GM18511 (cell line): ENCODE data around the gene GAP43.
A peak's percentile ranks its signal among the peaks of the same experiment; 100 is the strongest.

ENCODE experiments used
- ATAC-seq: cut with Tn5 transposase; IDR thresholded peaks from one replicate; pipeline ENCODE4 v1.9.1; 2021; ENCODE audit warnings: mild to moderate bottlenecking, moderate library complexity; ENCODE audit not compliant: unreplicated experiment

Gene GAP43

GRCh38 chr3:115659253-115660220 is 36.2 kb downstream of the GAP43 start:
- peak; percentile 29 for ATAC-seq

GRCh38 chr3:115660646-115661337 is 37.5 kb downstream of the GAP43 start:
- no peak for ATAC-seq

- no peak for ATAC-seq
Measured at GRCh38 chr3:115662356-115662755, 39.0 kb downstream of the GAP43 start.

- ATAC-seq: no peak
Measured at GRCh38 chr3:115663414-115663813, 40.1 kb downstream of the GAP43 start.

- ATAC-seq: no peak
Measured at GRCh38 chr3:115666081-115666480, 42.8 kb downstream of the GAP43 start.

GRCh38 chr3:115666920-115667737 is 43.8 kb downstream of the GAP43 start:
- peak; percentile 71 for ATAC-seq

- peak; percentile 44 for ATAC-seq
Measured at GRCh38 chr3:115667738-115668065, 44.4 kb downstream of the GAP43 start.

DNA sequence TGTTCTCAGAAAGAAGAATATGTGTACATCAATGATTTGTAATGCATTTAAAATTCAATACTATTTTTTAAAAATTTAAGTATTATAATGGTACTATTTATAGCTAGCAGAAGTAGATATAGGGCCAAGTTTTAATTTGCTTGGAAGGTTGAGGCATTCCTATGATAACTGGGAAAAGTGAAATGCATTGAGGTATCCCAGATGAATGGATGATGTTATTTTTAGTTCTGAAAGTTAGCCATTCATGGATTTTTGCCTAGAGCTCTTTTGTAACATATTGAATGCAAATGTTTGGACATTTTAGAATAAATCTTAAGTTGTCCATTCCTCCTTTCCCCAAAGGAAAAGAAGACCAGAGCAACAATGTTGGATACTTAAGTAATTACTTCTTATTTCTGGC is 47.6 kb downstream of the GAP43 start:
- ATAC-seq: no peak

DNA sequence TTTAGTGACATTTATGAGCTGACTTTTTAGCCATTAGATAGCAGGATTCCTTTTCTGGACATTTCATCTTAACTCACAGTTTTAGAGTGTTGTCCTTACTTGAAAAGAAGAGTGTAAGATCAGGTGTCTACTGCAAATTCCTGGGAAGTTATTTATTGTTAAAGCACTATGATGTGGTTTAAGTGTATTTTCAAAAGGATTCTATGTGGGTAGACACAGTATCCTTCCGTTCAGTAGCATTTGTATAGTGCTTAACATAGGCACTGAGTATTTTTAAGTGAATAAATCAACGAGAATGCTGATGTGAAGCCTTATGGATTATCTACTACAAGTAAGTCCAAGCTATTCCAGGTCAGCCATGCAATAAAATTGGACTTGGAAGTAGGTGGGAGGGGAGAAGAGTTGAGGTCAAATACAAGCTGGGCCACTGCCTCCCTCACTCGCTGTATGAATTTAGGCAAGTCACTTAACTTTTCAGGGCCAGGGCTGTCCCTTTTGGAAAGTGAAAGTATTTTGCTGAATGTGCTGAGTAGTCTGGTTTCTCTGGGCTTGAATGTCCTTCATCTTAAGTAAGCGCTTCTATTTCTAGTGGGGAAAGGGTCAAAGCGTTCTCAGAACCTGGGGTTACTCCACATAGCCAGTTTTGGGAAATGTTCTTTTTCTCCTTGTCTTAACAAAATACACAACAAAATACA is 48.6 kb downstream of the GAP43 start:
- ATAC-seq: no peak

GRCh38 chr3:115673881-115674280 is 50.6 kb downstream of the GAP43 start:
- ATAC-seq: no peak

GRCh38 chr3:115676336-115676735 is 53.0 kb downstream of the GAP43 start:
- no peak for ATAC-seq

GRCh38 chr3:115680803-115681345 is 57.6 kb downstream of the GAP43 start:
- no peak for ATAC-seq

DNA sequence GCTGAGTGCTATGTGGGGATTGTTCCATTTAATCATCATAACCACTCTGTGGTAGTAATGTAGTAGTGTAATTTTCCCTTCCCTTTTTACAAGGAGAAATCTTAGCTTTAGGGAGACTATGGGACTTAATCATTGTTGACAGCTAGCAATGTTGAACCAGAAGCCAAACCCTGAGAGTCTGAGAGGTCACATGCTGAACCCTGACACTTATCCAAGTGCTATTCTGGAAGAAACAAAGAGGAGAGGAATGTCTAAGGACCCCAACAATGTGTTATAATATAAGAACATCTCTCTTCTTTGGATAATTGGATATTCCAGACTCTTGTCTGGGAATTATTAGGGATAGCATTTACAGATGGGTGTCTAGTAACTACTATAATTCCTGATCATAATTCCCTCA is 58.4 kb downstream of the GAP43 start:
- ATAC-seq: no peak

GRCh38 chr3:115683305-115683704 is 60.0 kb downstream of the GAP43 start:
- ATAC-seq: no peak

- ATAC-seq: no peak
Measured at GRCh38 chr3:115683773-115684172, 60.5 kb downstream of the GAP43 start.

DNA sequence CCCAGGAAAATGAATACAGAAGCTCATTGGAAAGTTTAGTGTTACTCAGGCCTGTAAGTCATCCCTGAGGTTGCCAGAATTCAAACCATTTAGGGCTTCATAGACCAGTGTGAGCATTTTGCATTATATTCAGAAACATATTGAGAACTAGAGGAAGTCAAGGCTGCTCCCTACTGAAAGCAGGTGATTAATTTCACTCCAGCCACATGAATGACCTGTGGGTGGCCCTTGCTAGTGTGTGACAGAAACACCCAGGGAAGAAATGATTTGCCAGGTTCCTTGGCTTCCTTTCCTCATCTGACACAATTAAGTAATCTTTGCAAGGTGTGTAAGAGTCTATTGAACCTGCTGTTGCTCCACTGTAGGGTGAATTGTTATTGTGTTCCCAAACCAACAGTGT is 61.8 kb downstream of the GAP43 start:
- ATAC-seq: peak; percentile 84

GRCh38 chr3:115687721-115688120 is 64.4 kb downstream of the GAP43 start:
- ATAC-seq: no peak

DNA sequence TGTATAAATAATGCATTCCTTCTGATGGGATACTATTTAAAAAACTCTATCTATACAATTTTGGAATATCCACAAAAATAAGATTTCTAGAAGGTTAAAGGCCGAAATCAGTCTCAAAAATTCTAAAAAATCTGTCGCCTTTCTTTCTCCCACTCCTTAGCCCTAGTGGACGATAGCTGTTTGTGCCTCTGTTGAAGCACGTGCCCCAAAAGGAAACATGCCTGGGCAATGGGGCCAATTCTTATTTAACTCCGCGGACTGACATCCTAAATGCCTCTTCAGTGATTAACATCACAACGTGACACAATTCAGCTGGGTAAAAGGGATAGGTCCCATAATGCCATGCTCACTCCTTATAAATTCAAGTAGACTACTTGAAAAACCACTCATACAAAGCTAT is 65.1 kb downstream of the GAP43 start:
- ATAC-seq: no peak

- no peak for ATAC-seq
Measured at GRCh38 chr3:115689928-115690327, 66.6 kb downstream of the GAP43 start.

DNA sequence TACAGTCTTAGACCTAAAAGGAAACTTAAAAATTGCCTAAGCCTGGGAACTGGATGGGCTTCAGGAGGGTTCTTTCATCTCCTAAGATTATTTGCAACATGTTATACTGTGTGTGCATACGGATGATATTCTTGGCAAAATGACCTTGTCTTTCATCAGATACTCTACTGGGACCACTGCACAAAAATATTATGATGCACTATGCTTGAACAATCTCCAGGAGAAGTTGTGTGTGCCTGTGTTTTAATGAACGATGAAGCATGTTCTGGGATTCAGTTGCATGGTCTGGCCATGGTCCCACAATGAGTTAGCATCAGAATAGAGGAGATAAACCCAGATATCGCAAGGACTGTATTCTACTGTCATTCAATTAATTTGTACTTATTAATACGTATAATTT is 68.7 kb downstream of the GAP43 start:
- ATAC-seq: no peak
